Lower leg skin (tissue), 4 donors: ENCODE data around the gene E4F1. TPM values are rescaled to one million over a fixed set of nuclear protein-coding genes. Genes with fewer than 3 reads are reported as not detected.

Source experiments
- DNase-seq, 2 donors: peaks; one replicate each; pipeline ENCODE4 v3.0.0-alpha.2; 2019; ENCODE audit warnings: low spot score in 2 of 2
- H3K4me3 ChIP-seq: fragments of 200-600 bp; sonication (generic); 2 replicates; pipeline ENCODE4 v1.5.1; 2017; ENCODE audit warnings: mild to moderate bottlenecking, low read depth; ENCODE audit not compliant: poor library complexity, severe bottlenecking
- CTCF ChIP-seq, 3 donors: fragments of 450-650 bp; IDR thresholded peaks; one replicate each; pipeline ENCODE4 v1.5.1; 2016; ENCODE audit warnings: antibody characterized with exemption in 3 of 3, mild to moderate bottlenecking in 3 of 3, moderate library complexity in 2 of 3
- POLR2A ChIP-seq, 2 donors: fragments of 450-650 bp; IDR thresholded peaks; one replicate each; pipeline ENCODE4 v1.6.1; 2016 to 2017; ENCODE audit warnings: antibody characterized with exemption in 2 of 2, mild to moderate bottlenecking in 1 of 2, moderate library complexity in 1 of 2
- WGBS, 2 donors: methylation state at CpG; one replicate each; pipeline ENCODE4 v1.1.5; 2018; 5-methylcytosine and 5-hydroxymethylcytosine counted together
- intact Hi-C: fragments of 100-400 bp; cut with DNase I; formaldehyde crosslinking; loops from one replicate; pipeline ENCODE4 v1.15.0; 2023; ENCODE audit warnings: low total_unique reads
- total RNA-seq, 4 donors: library from RNA; depleted of rRNA; stranded (reverse); fragments of >200 nt; gene quantifications; one replicate each; pipeline ENCODE4 v1.1.0, GENCODE V29; 2016

The E4F1 gene
- total RNA-seq, 4 donors from 2014 or later, result 50.3 to 85.8 (median 57.4) TPM

- intact Hi-C loops, result no loop called here
- no peak for DNase-seq
- 4 to 5% methylated on average over 35 of the region's 35 CpGs for WGBS, 2 donors
These were observed 27.4 kb downstream of the E4F1 start for GRCh38 chr16:2250652-2251295.

GRCh38 chr16:2251296-2252111, 28.1 kb downstream of the E4F1 start, which contains the start of gene ECI1:
Gene ECI1 (minus strand): TSS chr16:2251587. CDS start chr16:2251566, 21 bp downstream.
- intact Hi-C loops, result no loop called here
- 4 to 10% methylated on average over 18 to 32 of the region's 88 CpGs for WGBS, 2 donors
- TF ChIP-seq CTCF (IDR thresholded peaks at IDR 0.05) (peak in 1 of 3 donors; percentile 51), POLR2A (IDR thresholded peaks at IDR 0.05) (no peak)
- peak; percentile 90 to 98 for DNase-seq
- peak within 1 kb of the TSS; percentile 63 for H3K4me3 ChIP-seq

More at GRCh38 chr16:2250652-2251295, 27.4 kb downstream of the E4F1 start:
- peak overlapping the region; percentile 63 for H3K4me3 ChIP-seq
- TF ChIP-seq CTCF (IDR thresholded peaks at IDR 0.05) (no peak), POLR2A (IDR thresholded peaks at IDR 0.05) (no peak)

- intact Hi-C loops, result no loop called here
These were observed 29.4 kb downstream of the E4F1 start for GRCh38 chr16:2252806-2253148.

GRCh38 chr16:2253293-2253692, 29.9 kb downstream of the E4F1 start:
- intact Hi-C loops, result no loop called here
- TF ChIP-seq POLR2A (IDR thresholded peaks at IDR 0.05) (no peak), CTCF (IDR thresholded peaks at IDR 0.05) (no peak)
- no peak for DNase-seq
- H3K4me3 ChIP-seq, result no peak overlapping the region
- WGBS, 2 donors, result 83% methylated on average over 11 of the region's 11 CpGs

More at GRCh38 chr16:2252806-2253148, 29.4 kb downstream of the E4F1 start:
- TF ChIP-seq POLR2A (IDR thresholded peaks at IDR 0.05) (no peak), CTCF (IDR thresholded peaks at IDR 0.05) (no peak)
- no peak overlapping the region for H3K4me3 ChIP-seq
- DNase-seq, result no peak
- 95 to 98% methylated on average over 7 of the region's 7 CpGs for WGBS, 2 donors

GRCh38 chr16:2256531-2257140, 33.2 kb downstream of the E4F1 start:
- 73 to 80% methylated on average over 12 of the region's 12 CpGs for WGBS, 2 donors
- no peak for DNase-seq
- TF ChIP-seq POLR2A (IDR thresholded peaks at IDR 0.05) (no peak), CTCF (IDR thresholded peaks at IDR 0.05) (no peak)
- no peak overlapping the region for H3K4me3 ChIP-seq
- intact Hi-C loops, result no loop called here
